DND-41 (cell line): ENCODE measurements around the gene VMA21.

Experiments
- ATAC-seq: fragments of 200-7000 bp; cut with Tn5 transposase; 3 replicates; pipeline ENCODE4 v1.9.1; 2021; ENCODE audit warnings: low read depth; ENCODE audit not compliant: insufficient read depth
- DNase-seq: peaks from one replicate; pipeline ENCODE4 v3.0.0-alpha.2; 2020
- H2AFZ ChIP-seq: 2 replicates; pipeline ENCODE4 v1.6.0; 2012; ENCODE audit warnings: low read depth, low read length
- H3K27ac ChIP-seq: 2 replicates; pipeline ENCODE4 v1.5.1; 2012; ENCODE audit warnings: low read length, inconsistent platforms
- H3K27me3 ChIP-seq: fragments of 200-600 bp; sonication (generic); 2 replicates; pipeline ENCODE4 v1.6.0; 2012; ENCODE audit warnings: low read length, mild to moderate bottlenecking, inconsistent platforms; ENCODE audit not compliant: insufficient read depth, poor library complexity
- H3K36me3 ChIP-seq: 2 replicates; pipeline ENCODE4 v1.5.1; 2012; ENCODE audit warnings: low read length, inconsistent platforms; ENCODE audit not compliant: insufficient read depth
- H3K4me1 ChIP-seq: 2 replicates; pipeline ENCODE4 v1.5.1; 2012; ENCODE audit warnings: mild to moderate bottlenecking, low read length; ENCODE audit not compliant: insufficient read depth
- H3K4me2 ChIP-seq: 2 replicates; pipeline ENCODE4 v1.6.0; 2012; ENCODE audit warnings: mild to moderate bottlenecking, moderate library complexity, low read length, inconsistent platforms; ENCODE audit not compliant: insufficient read depth
- H3K4me3 ChIP-seq, 2 experiments: fragments of 200-600 bp in 1 of 2; shearing (Covaris generic) in 1 of 2; 2 replicates each; pipeline ENCODE4 v1.5.1; 2012 to 2016; ENCODE audit warnings: inconsistent platforms in 2 of 2, low read length in 2 of 2, mild to moderate bottlenecking in 2 of 2, low read depth in 1 of 2, moderate library complexity in 1 of 2
- H3K79me2 ChIP-seq: 2 replicates; pipeline ENCODE4 v1.6.0; 2012; ENCODE audit warnings: low read length, inconsistent platforms; ENCODE audit not compliant: insufficient read depth
- H3K9ac ChIP-seq: 2 replicates; pipeline ENCODE4 v1.6.0; 2012; ENCODE audit warnings: low read depth, mild to moderate bottlenecking, inconsistent platforms, low read length, moderate library complexity
- H3K9me3 ChIP-seq: 2 replicates; pipeline ENCODE4 v1.5.1; 2012; ENCODE audit warnings: low read length, moderate library complexity, mild to moderate bottlenecking, inconsistent platforms; ENCODE audit not compliant: insufficient read depth, severe bottlenecking
- H4K20me1 ChIP-seq: 2 replicates; pipeline ENCODE4 v1.6.0; 2012; ENCODE audit warnings: low read length; ENCODE audit not compliant: insufficient read depth
- EZH2 ChIP-seq: IDR thresholded peaks from 3 replicates; pipeline ENCODE4 v1.6.1; 2012; ENCODE audit warnings: borderline replicate concordance, low read depth, mild to moderate bottlenecking, moderate library complexity, low read length, inconsistent platforms; ENCODE audit not compliant: severe bottlenecking
- TF ChIP-seq, protein P1 (sequence below): IDR thresholded peaks from 2 replicates; pipeline ENCODE4 v1.5.1; 2012; ENCODE audit warnings: borderline replicate concordance, low read length, moderate library complexity, mild to moderate bottlenecking; ENCODE audit not compliant: poor library complexity, severe bottlenecking; ENCODE audit errors: extremely low read depth

Gene VMA21

DNA sequence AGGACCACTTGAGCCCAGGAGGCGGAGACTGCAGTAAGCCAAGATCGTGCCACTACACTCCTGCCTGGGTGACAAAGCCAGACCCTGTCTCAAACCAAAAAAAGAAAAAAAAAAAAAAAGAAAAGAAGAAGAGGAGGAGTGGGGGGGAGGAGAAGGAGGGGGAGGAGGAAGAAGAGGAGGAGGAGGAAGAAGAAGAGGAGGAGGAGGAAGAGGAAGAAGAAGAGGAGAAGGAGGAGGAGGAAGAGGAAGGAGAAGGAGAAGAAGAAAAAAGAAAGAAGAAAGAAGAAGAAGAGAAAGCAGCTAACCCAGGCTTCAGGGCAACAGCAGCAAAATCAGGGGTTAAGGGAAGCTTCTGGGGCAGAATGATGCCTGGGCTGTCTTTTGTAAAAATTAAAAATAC lies 27.5 kb downstream of the VMA21 start:
- Histone ChIP-seq H3K79me2 (no peaks in the 10 kb centered on the region), H3K27ac (no peak overlapping the region), H2AFZ (no peak overlapping the region), H3K4me2 (no peak overlapping the region), H3K9me3 (no peaks in the 10 kb centered on the region), H3K36me3 (no peaks in the 10 kb centered on the region), H4K20me1 (no peaks in the 10 kb centered on the region), H3K27me3 (no peaks in the 10 kb centered on the region), H3K9ac (no peak overlapping the region), H3K4me1 (no peaks in the 10 kb centered on the region), H3K4me3 (no peak overlapping the region)
- DNase-seq (no peak), ATAC-seq (no peak)
- TF ChIP-seq, protein P1, sequence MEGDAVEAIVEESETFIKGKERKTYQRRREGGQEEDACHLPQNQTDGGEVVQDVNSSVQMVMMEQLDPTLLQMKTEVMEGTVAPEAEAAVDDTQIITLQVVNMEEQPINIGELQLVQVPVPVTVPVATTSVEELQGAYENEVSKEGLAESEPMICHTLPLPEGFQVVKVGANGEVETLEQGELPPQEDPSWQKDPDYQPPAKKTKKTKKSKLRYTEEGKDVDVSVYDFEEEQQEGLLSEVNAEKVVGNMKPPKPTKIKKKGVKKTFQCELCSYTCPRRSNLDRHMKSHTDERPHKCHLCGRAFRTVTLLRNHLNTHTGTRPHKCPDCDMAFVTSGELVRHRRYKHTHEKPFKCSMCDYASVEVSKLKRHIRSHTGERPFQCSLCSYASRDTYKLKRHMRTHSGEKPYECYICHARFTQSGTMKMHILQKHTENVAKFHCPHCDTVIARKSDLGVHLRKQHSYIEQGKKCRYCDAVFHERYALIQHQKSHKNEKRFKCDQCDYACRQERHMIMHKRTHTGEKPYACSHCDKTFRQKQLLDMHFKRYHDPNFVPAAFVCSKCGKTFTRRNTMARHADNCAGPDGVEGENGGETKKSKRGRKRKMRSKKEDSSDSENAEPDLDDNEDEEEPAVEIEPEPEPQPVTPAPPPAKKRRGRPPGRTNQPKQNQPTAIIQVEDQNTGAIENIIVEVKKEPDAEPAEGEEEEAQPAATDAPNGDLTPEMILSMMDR, result no peak
- TF ChIP-seq EZH2, result no peak

DNA sequence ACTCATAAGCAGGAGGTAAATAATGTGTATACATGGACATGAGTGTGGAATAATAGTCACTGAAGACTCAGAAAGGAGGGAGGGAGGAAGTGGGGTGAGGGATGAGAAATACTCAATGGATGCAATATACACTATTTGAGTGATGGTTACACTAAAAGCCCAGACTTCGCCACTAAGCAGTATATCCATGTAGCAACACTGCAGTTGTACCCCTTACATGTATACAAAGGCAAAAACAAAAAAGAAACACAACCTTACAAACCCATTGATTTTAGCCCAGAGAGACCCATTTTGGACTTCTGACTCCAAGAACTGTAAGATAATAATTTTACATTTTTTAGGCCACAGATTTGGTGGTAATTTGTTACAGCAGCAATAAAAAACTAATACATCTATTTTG lies 51.5 kb downstream of the VMA21 start:
- Histone ChIP-seq H2AFZ (no peak overlapping the region), H4K20me1 (no peaks in the 10 kb centered on the region), H3K79me2 (no peaks in the 10 kb centered on the region), H3K36me3 (no peaks in the 10 kb centered on the region), H3K4me1 (no peaks in the 10 kb centered on the region), H3K4me2 (no peak overlapping the region), H3K4me3 (no peak overlapping the region), H3K27ac (no peak overlapping the region), H3K9ac (no peak overlapping the region), H3K9me3 (no peaks in the 10 kb centered on the region), H3K27me3 (no peaks in the 10 kb centered on the region)
- TF ChIP-seq EZH2, result no peak
- TF ChIP-seq, protein P1, result no peak
- no peak for DNase-seq
- no peak for ATAC-seq

DNA sequence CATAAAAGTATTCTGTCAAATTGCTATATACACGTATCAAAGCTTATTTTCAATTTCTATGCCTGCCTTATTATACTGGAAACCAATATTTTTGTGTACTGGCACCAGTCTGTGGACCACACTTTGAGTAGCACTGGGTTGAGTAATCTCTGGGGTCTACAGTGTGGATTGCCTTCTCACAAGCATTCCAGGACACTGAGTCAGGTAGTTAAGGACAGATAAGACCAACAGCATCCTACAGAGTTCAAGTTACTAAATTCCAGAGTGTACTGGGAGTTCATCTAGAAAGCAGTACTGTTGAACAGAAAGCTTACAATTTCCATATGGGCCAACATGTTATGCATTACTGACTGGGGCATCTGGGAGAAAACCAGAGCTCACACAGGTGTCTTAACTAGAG lies 61.8 kb downstream of the VMA21 start:
- Histone ChIP-seq H3K4me2 (no peak overlapping the region), H3K9me3 (no peaks in the 10 kb centered on the region), H3K36me3 (no peaks in the 10 kb centered on the region), H3K9ac (no peak overlapping the region), H3K27me3 (no peaks in the 10 kb centered on the region), H3K27ac (no peak overlapping the region), H3K79me2 (no peaks in the 10 kb centered on the region), H4K20me1 (no peaks in the 10 kb centered on the region), H2AFZ (no peak overlapping the region), H3K4me1 (no peaks in the 10 kb centered on the region), H3K4me3 (no peak overlapping the region)
- DNase-seq, result no peak
- ATAC-seq, result no peak
- TF ChIP-seq, protein P1, result no peak
- no peak for TF ChIP-seq EZH2
